Activated T-cell treated with anti-CD3 and anti-CD28 coated beads for 4 hours (primary cell): Measurements from ENCODE around the gene ST6GALNAC6.
A peak's percentile ranks its signal among the peaks of the same experiment; 100 is the strongest.
"Not testable (repeated sequence)": the region's sequence is repeated elsewhere in the genome, so short reads cannot be mapped to it uniquely, and the experiment has no call there.

Source experiments
- DNase-seq: peaks from one replicate; pipeline ENCODE4 v3.0.0-alpha.2; 2020

ST6GALNAC6 gene

GRCh38 chr9:127871531-127871930, 27.9 kb downstream of the ST6GALNAC6 start:
- no peak for DNase-seq

- DNase-seq = no peak
These were observed 28.5 kb downstream of the ST6GALNAC6 start for GRCh38 chr9:127870887-127871286.

GRCh38 chr9:127870153-127870491, 29.3 kb downstream of the ST6GALNAC6 start:
- DNase-seq = not testable (repeated sequence)

GRCh38 chr9:127869310-127870152, 29.9 kb downstream of the ST6GALNAC6 start:
- DNase-seq = peak; percentile 66

GRCh38 chr9:127868278-127868902, 31.0 kb downstream of the ST6GALNAC6 start:
- no peak for DNase-seq

GRCh38 chr9:127867356-127868277, 31.8 kb downstream of the ST6GALNAC6 start:
- no peak for DNase-seq

GRCh38 chr9:127866535-127866934, 32.9 kb downstream of the ST6GALNAC6 start:
- no peak for DNase-seq

GRCh38 chr9:127865645-127866464, 33.5 kb downstream of the ST6GALNAC6 start:
- DNase-seq = no peak

GRCh38 chr9:127863191-127863621, 36.2 kb downstream of the ST6GALNAC6 start:
- DNase-seq = no peak

GRCh38 chr9:127862075-127863011, 37.1 kb downstream of the ST6GALNAC6 start:
- DNase-seq = peak; percentile 21

GRCh38 chr9:127860779-127861178, 38.6 kb downstream of the ST6GALNAC6 start:
- no peak for DNase-seq

- DNase-seq = no peak
These were observed 39.1 kb downstream of the ST6GALNAC6 start for GRCh38 chr9:127860260-127860659.

GRCh38 chr9:127858041-127858512, 41.3 kb downstream of the ST6GALNAC6 start:
- DNase-seq = no peak

- no peak for DNase-seq
These were observed 42.1 kb downstream of the ST6GALNAC6 start for GRCh38 chr9:127857278-127857677.

GRCh38 chr9:127856729-127857116, 42.7 kb downstream of the ST6GALNAC6 start:
- no peak for DNase-seq

GRCh38 chr9:127856094-127856728, 43.2 kb downstream of the ST6GALNAC6 start:
- no peak for DNase-seq

GRCh38 chr9:127855522-127855921, 43.9 kb downstream of the ST6GALNAC6 start:
- no peak for DNase-seq

- no peak for DNase-seq
These were observed 44.4 kb downstream of the ST6GALNAC6 start for GRCh38 chr9:127854960-127855359.

- no peak for DNase-seq
These were observed 45.1 kb downstream of the ST6GALNAC6 start, which contains the start of gene ENG for GRCh38 chr9:127854184-127854806. Gene ENG, minus strand, starts transcription at chr9:127854658. Its CDS starts 303 bp downstream, at chr9:127854355.
